ENCODE results near the gene FXR1.

GRCh38 chr3:180918542-180918941 lies 6.1 kb downstream of the FXR1 start:
- TF ChIP-seq, protein P1, sequence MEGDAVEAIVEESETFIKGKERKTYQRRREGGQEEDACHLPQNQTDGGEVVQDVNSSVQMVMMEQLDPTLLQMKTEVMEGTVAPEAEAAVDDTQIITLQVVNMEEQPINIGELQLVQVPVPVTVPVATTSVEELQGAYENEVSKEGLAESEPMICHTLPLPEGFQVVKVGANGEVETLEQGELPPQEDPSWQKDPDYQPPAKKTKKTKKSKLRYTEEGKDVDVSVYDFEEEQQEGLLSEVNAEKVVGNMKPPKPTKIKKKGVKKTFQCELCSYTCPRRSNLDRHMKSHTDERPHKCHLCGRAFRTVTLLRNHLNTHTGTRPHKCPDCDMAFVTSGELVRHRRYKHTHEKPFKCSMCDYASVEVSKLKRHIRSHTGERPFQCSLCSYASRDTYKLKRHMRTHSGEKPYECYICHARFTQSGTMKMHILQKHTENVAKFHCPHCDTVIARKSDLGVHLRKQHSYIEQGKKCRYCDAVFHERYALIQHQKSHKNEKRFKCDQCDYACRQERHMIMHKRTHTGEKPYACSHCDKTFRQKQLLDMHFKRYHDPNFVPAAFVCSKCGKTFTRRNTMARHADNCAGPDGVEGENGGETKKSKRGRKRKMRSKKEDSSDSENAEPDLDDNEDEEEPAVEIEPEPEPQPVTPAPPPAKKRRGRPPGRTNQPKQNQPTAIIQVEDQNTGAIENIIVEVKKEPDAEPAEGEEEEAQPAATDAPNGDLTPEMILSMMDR (IDR thresholded peaks at IDR 0.05) = no peak
- TF ChIP-seq MLX (CRISPR knock-in tag; IDR thresholded peaks at IDR 0.05) = no peak
- TF ChIP-seq, protein P2, sequence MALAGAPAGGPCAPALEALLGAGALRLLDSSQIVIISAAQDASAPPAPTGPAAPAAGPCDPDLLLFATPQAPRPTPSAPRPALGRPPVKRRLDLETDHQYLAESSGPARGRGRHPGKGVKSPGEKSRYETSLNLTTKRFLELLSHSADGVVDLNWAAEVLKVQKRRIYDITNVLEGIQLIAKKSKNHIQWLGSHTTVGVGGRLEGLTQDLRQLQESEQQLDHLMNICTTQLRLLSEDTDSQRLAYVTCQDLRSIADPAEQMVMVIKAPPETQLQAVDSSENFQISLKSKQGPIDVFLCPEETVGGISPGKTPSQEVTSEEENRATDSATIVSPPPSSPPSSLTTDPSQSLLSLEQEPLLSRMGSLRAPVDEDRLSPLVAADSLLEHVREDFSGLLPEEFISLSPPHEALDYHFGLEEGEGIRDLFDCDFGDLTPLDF (CRISPR knock-in tag; IDR thresholded peaks at IDR 0.05) = no peak
- TF ChIP-seq ATF1 (CRISPR knock-in tag; IDR thresholded peaks at IDR 0.05) = no peak
- TF ChIP-seq GRHL2 (CRISPR knock-in tag; IDR thresholded peaks at IDR 0.05; ENCODE audit: insufficient replicate concordance, severe bottlenecking) = no peak
- no peak for TF ChIP-seq SP1 (CRISPR knock-in tag; conservative IDR thresholded peaks at IDR 0.05)
- TF ChIP-seq STAT6 (CRISPR knock-in tag; conservative IDR thresholded peaks at IDR 0.05; ENCODE audit: low read depth) = no peak
- TF ChIP-seq, protein P3, sequence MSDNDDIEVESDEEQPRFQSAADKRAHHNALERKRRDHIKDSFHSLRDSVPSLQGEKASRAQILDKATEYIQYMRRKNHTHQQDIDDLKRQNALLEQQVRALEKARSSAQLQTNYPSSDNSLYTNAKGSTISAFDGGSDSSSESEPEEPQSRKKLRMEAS (CRISPR knock-in tag; IDR thresholded peaks at IDR 0.05) = no peak
- TF ChIP-seq NFYB (CRISPR knock-in tag; conservative IDR thresholded peaks at IDR 0.05; ENCODE audit: low read depth) = no peak
- TF ChIP-seq, protein P4, sequence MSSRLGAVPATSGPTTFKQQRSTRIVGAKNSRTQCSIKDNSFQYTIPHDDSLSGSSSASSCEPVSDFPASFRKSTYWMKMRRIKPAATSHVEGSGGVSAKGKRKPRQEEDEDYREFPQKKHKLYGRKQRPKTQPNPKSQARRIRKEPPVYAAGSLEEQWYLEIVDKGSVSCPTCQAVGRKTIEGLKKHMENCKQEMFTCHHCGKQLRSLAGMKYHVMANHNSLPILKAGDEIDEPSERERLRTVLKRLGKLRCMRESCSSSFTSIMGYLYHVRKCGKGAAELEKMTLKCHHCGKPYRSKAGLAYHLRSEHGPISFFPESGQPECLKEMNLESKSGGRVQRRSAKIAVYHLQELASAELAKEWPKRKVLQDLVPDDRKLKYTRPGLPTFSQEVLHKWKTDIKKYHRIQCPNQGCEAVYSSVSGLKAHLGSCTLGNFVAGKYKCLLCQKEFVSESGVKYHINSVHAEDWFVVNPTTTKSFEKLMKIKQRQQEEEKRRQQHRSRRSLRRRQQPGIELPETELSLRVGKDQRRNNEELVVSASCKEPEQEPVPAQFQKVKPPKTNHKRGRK (CRISPR knock-in tag; IDR thresholded peaks at IDR 0.05; ENCODE audit: borderline replicate concordance) = no peak
